Spinal cord (tissue), 10 donors: Measurements from ENCODE around the gene DTHD1. TPM values are rescaled to one million over a fixed set of nuclear protein-coding genes. Genes with fewer than 3 reads are reported as not detected.

ENCODE experiments used
- DNase-seq, 6 donors: peaks; one replicate each; pipeline versions ENCODE4 v3.0.0 to v3.0.0-alpha.2; 2013 to 2015; ENCODE audit warnings: low spot score in 6 of 6, low read depth in 4 of 6
- H3K27ac ChIP-seq: one replicate; pipeline ENCODE4 v1.5.1; 2013; ENCODE audit warnings: low read depth, low read length, control low read depth
- H3K27me3 ChIP-seq: one replicate; pipeline ENCODE4 v1.6.1; 2013; ENCODE audit warnings: low read length; ENCODE audit not compliant: control insufficient read depth, insufficient read depth
- H3K36me3 ChIP-seq: one replicate; pipeline ENCODE4 v1.6.1; 2013; ENCODE audit warnings: low read length; ENCODE audit not compliant: control insufficient read depth, insufficient read depth
- H3K4me1 ChIP-seq: one replicate; pipeline ENCODE4 v1.6.1; 2013; ENCODE audit warnings: low read length; ENCODE audit not compliant: control insufficient read depth, insufficient read depth
- H3K4me3 ChIP-seq: one replicate; pipeline ENCODE4 v1.5.1; 2013; ENCODE audit warnings: low read depth, low read length, control low read depth
- H3K9me3 ChIP-seq: one replicate; pipeline ENCODE4 v1.6.1; 2013; ENCODE audit warnings: low read length; ENCODE audit not compliant: control insufficient read depth, insufficient read depth
- WGBS: methylation state at CpG from one replicate; pipeline ENCODE4 v1.1.5; 2013; ENCODE audit warnings: missing lambda C conversion rate; ENCODE audit not compliant: insufficient coverage; 5-methylcytosine and 5-hydroxymethylcytosine counted together
- polyA plus RNA-seq, 2 donors: library from polyadenylated mRNA; unstranded; fragments of 120-200 nt; gene quantifications; one replicate each; pipeline ENCODE4 v1.2.1, GENCODE V29; 2013; ENCODE audit not compliant: insufficient read length in 2 of 2
- total RNA-seq, 2 donors: library from RNA; depleted of rRNA in 1 of 2; stranded (reverse); fragments of 120-200 nt in 1 of 2; fragments of >200 nt in 1 of 2; gene quantifications; one replicate each; pipeline versions ENCODE4 v1.2.3 to v1.2.4, GENCODE V29; 2013 to 2014
- donor health status: healthy.

The DTHD1 gene
- total and polyA plus RNA-seq, 4 donors, result 5.1 to 13.2 (median 7.7) TPM

DNA sequence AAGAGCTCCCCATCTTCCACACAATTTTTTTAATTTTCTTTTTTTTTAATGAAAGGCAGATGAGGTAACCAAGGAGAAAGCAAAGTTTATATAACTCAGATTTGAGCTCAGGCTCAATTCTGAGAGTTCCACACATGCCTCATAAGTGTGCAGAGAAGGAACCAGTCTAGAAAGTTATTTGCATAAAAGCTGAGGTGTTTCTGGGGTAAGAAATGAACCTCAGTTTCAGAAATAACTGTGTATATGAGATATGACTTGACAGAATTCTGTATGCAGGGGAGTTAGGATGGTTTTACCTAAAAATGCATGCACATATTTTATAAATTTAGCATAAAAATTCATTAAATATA is 51.3 kb downstream of the DTHD1 start:
- Histone ChIP-seq H3K4me3 (no peak overlapping the region), H3K4me1 (no peaks in the 10 kb centered on the region), H3K36me3 (no peaks in the 10 kb centered on the region), H3K9me3 (no peaks in the 10 kb centered on the region), H3K27ac (no peak overlapping the region), H3K27me3 (no peaks in the 10 kb centered on the region)
- no peak for DNase-seq

DNA sequence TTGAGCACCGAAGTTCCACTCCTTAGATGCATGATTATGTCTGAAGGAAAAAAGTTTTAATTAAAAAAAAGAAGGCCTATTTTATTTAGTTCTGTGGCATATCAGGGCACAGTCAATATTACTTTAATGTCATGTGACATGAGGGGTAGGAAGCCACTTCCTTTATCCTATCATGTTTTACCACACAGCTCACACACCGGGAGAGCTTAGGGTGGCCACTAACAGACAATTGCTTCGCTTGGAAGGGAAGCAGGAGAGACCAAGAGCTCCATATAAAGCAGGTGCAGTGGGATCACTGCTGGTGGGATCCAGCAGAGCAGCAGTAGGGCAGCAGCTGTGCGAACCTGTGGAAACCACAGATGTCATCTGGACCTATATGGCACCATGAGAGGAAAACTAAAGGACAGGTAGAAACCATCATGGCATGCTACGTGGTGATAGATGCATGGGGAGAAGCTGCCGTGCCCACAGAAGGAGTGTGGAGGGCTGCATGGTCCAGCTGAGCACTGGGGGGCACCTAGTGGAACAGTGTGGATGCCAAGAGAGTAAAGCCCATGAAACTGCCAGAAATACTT is 52.0 kb downstream of the DTHD1 start:
- H3K27me3 ChIP-seq, result no peaks in the 10 kb centered on the region
- no peak overlapping the region for H3K27ac ChIP-seq
- no peaks in the 10 kb centered on the region for H3K9me3 ChIP-seq
- no peaks in the 10 kb centered on the region for H3K4me1 ChIP-seq
- 88% methylated on average over 4 of the region's 6 CpGs for WGBS
- no peaks in the 10 kb centered on the region for H3K36me3 ChIP-seq
- no peak overlapping the region for H3K4me3 ChIP-seq
- DNase-seq, result no peak

DNA sequence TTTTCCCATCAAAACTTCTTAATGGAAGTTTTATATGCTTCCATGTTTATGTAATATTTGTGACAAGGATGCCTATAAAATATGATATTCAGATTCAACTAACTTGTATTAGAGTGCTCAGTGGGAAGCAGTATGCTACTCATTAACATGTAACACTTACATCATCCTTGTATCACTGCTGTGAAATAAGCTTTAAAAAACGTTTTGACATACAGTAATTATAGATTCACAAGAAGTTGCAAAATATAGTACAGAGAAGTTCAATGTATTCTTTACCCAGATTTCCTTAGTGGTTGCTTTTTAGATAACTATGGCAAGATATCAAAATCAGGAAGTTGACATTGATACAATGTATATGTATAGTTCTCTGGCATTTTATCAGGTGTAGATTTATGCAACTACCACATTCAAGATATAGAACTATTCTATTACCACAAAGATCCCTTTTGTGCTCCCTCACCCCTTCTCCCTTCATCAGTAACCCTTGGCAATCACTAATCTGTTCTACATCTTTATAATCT is 56.3 kb downstream of the DTHD1 start:
- no peaks in the 10 kb centered on the region for H3K9me3 ChIP-seq
- H3K4me3 ChIP-seq, result no peak overlapping the region
- peak in 1 of 6 donors; percentile 28 for DNase-seq
- H3K36me3 ChIP-seq, result no peaks in the 10 kb centered on the region
- no peaks in the 10 kb centered on the region for H3K27me3 ChIP-seq
- no CpG with 5 or more reads among the region's 1 CpG for WGBS
- no peak overlapping the region for H3K27ac ChIP-seq
- no peaks in the 10 kb centered on the region for H3K4me1 ChIP-seq

DNA sequence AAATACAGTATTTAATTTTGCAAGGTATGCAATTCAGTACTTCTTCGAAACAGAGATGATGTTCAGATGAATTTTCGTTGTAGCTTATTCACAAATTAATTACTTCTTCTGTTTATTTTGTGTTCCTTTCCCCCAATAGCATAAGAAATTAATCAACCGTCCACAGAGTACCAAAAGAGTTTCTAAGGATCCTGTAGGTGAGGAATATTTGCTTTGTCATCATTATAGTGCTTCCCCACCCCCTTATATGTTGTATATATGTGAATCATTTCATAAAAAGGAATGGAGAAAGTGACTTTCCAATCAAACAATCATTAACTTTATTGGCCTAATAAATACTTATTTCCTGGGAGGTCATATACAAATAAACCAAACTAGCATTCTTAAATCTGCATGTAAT is 57.6 kb downstream of the DTHD1 start:
- H3K4me3 ChIP-seq, result no peak overlapping the region
- H3K4me1 ChIP-seq, result no peaks in the 10 kb centered on the region
- H3K27me3 ChIP-seq, result no peaks in the 10 kb centered on the region

DNA sequence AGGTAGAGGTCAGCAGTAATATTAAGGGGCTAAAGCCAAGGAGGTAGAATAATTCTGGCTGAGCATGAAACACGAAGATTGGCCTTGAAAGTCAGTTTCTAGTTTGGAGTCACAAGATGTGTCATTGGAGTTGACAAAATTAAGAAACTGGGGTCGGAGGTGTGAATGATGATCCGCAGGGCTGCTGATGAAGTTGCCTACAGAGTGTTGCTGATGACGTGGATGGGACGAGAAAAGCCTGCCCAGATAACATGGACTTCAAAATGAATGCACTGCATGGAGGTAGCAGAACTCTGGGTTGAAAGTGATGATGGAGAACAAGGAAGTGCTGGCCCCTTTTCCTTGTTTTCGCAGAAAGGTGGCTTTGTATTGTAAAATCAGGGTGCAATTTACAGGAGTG is 60.5 kb downstream of the DTHD1 start:
- no peaks in the 10 kb centered on the region for H3K4me1 ChIP-seq
- H3K36me3 ChIP-seq, result no peaks in the 10 kb centered on the region
- H3K27me3 ChIP-seq, result no peaks in the 10 kb centered on the region
- 95% methylated on average over 6 of the region's 6 CpGs for WGBS
- H3K27ac ChIP-seq, result no peak overlapping the region
- DNase-seq, result no peak
- H3K4me3 ChIP-seq, result no peak overlapping the region
- H3K9me3 ChIP-seq, result no peaks in the 10 kb centered on the region

More for the DNA sequence above, 57.6 kb downstream of the DTHD1 start:
- Histone ChIP-seq H3K27ac (no peak overlapping the region), H3K36me3 (no peaks in the 10 kb centered on the region), H3K9me3 (no peaks in the 10 kb centered on the region)
- no peak for DNase-seq
- no CpG with 5 or more reads among the region's 3 CpGs for WGBS

DNA sequence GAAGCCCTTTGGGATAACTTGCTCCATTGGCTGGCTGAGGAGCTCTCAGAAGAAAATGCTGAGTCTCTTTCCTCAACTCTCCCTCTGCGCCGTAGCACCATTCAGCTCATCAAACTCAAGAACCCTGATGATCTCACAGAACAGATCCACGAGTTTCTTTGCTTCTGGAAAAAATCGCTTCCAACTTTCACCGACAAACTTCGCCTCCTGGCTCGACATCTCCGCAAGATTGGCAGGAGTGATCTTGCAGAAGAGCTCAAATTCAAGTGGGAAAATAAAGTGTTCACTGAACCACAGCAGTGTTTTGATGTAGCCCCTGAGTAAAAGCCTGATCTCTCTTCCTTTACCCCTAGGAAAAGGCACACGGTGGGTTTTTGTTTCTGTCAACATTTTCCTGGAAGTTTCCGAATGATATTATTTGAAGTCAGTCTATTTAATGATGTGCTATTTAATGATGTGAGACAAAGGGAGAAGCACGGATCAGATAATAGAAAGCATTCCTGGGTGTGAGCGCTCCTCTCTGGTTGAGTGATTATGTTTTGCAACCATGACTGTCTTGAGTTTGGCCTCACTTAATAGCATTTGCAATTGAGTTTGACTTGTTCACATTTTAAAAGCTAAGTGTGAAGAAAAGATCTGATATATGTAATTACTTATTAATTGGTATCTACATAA is 62.2 kb downstream of the DTHD1 start:
- no peaks in the 10 kb centered on the region for H3K27me3 ChIP-seq

DNA sequence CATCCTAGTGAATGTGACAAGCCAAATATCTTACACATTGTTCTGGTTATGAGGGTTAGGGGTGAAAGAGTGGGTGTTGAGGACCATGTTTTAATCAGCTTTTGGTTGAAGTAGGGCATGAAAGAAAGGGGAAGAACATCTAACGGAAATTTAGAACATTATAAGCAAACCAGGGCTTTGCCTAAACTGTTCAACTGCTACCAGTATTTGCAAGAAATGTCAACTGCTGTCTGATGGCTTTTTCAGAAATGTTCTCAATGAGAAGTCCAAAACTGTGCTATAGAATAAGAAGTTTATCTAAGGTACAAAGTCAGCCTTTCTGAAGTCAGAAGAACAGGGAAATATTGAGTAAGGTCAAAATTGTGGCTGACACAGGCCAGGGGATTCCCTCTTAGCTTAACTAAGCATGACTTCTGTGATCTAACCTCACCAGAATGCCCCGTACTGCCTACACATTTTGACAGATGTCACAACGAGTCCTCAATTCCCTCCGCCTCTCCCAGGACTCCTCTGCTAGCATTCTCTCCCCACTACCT is 67.1 kb downstream of the DTHD1 start:
- H3K4me3 ChIP-seq, result no peak overlapping the region
- 75% methylated on average over 1 of the region's 4 CpGs for WGBS
- H3K9me3 ChIP-seq, result no peaks in the 10 kb centered on the region
- DNase-seq, result no peak
- no peak overlapping the region for H3K27ac ChIP-seq
- H3K4me1 ChIP-seq, result no peaks in the 10 kb centered on the region
- no peaks in the 10 kb centered on the region for H3K27me3 ChIP-seq
- no peaks in the 10 kb centered on the region for H3K36me3 ChIP-seq

More for the DNA sequence above, 62.2 kb downstream of the DTHD1 start:
- H3K27ac ChIP-seq, result no peak overlapping the region
- no peaks in the 10 kb centered on the region for H3K4me1 ChIP-seq
- H3K36me3 ChIP-seq, result no peaks in the 10 kb centered on the region
- H3K9me3 ChIP-seq, result no peaks in the 10 kb centered on the region
- no peak for DNase-seq
- no peak overlapping the region for H3K4me3 ChIP-seq
- 91% methylated on average over 3 of the region's 12 CpGs for WGBS

DNA sequence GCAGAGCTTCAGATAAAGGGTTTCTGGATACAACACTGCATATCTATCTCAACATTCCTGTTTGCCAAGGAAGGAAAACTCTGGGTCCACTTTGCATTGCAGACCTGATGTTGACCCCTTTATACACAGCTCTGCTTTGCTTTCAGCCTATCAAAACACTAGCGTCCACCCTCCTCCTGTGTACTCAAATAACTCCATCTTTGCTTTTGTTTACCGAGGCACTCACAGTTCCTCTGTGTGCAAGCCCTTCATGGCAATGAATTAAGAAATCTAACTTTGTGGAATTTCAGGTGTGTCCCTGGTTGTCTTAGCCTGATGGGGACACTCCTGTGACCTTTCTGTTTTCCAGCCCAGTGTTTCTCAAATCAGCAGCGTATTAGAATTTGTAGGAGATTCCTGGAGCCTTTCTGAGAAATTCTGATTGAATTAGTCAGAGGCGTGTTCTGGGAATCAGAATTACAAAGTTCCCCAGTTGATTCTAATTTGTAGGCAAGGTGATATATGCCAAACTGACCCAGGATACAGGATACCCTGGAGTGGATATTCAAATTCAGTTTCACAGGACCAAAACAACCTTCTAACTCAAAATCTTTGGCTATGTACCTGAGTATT is 68.6 kb downstream of the DTHD1 start:
- peak in 1 of 6 donors; percentile 7 for DNase-seq
- H3K27me3 ChIP-seq, result no peaks in the 10 kb centered on the region
- no peaks in the 10 kb centered on the region for H3K9me3 ChIP-seq
- no peak overlapping the region for H3K27ac ChIP-seq
- H3K36me3 ChIP-seq, result no peaks in the 10 kb centered on the region
- H3K4me1 ChIP-seq, result no peaks in the 10 kb centered on the region
- no peak overlapping the region for H3K4me3 ChIP-seq
- WGBS, result 44% methylated on average over 3 of the region's 4 CpGs

DNA sequence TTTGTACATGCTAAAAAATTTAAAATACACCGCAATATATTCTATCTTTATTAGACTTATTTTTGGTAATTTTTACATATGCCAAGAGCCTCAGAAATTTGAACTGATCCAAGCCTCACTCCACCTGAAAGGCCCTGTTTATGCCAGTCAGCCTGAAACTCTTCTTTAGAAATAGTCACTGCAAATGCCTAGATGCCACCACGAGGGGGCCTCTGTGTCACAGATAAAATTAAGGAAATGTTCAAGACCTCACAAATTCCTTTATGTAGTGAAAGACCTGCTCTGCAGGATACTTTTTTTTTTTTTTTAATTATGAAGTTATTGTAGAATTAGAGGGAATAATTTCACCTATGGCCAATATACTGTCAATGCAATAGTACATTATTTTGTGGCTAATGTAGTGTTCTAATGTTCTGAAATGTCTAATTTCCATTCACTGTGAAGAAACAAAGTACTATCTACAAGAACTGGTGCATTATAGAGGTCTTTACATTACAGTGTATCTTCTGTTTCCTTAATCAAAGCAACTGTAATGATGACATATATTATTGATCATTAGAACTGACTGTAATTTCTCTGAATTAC is 69.8 kb downstream of the DTHD1 start:
- no peaks in the 10 kb centered on the region for H3K27me3 ChIP-seq
- H3K4me1 ChIP-seq, result no peaks in the 10 kb centered on the region
- no peaks in the 10 kb centered on the region for H3K9me3 ChIP-seq
- H3K4me3 ChIP-seq, result no peak overlapping the region
- no peaks in the 10 kb centered on the region for H3K36me3 ChIP-seq
- DNase-seq, result peak; percentile 40 to 94 (median 64)
- H3K27ac ChIP-seq, result no peak overlapping the region
- no CpG with 5 or more reads among the region's 2 CpGs for WGBS
